HepG2 (cell line): ENCODE measurements around the gene POGLUT2. TPM values are rescaled to one million over a fixed set of nuclear protein-coding genes. Genes with fewer than 3 reads are reported as not detected.

Experiments
- EHMT2 ChIP-seq: fragments of 200-600 bp; sonication (generic); IDR thresholded peaks from 2 replicates; pipeline ENCODE4 v1.7.0; 2017; ENCODE audit warnings: antibody characterized with exemption, low read depth, low read length, borderline replicate concordance
- MATR3 ChIP-seq: sonication (generic); formaldehyde crosslinking; IDR thresholded peaks from 2 replicates; pipeline ENCODE4 v1.4.0; 2020; ENCODE audit warnings: missing genetic modification reagents
- MTF2 ChIP-seq: sonication (generic); formaldehyde crosslinking; IDR thresholded peaks from 2 replicates; pipeline ENCODE4 v1.5.0; 2020; ENCODE audit warnings: missing genetic modification reagents, borderline replicate concordance
- NFKBIZ ChIP-seq: IDR thresholded peaks from 2 replicates; pipeline ENCODE4 v1.6.1; 2018; ENCODE audit warnings: missing genetic modification reagents, missing compliant biosample characterization
- POGK ChIP-seq: sonication (generic); formaldehyde crosslinking; conservative IDR thresholded peaks from 2 replicates; pipeline ENCODE4 v1.8.0; 2022; ENCODE audit warnings: mild to moderate bottlenecking, moderate library complexity, missing genetic modification reagents
- PRDM10 ChIP-seq: sonication (generic); formaldehyde crosslinking; IDR thresholded peaks from 2 replicates; pipeline ENCODE4 v1.4.0; 2020; ENCODE audit warnings: low read depth, missing genetic modification reagents
- RXRA ChIP-seq: sonication (generic); formaldehyde crosslinking; IDR thresholded peaks from 2 replicates; pipeline ENCODE4 v1.5.1; 2020; ENCODE audit warnings: missing genetic modification reagents
- SAP130 ChIP-seq: IDR thresholded peaks from 2 replicates; pipeline ENCODE4 v1.6.1; 2016; ENCODE audit warnings: low read depth
- YEATS2 ChIP-seq: sonication (generic); formaldehyde crosslinking; IDR thresholded peaks from 2 replicates; pipeline ENCODE4 v1.4.0; 2020; ENCODE audit warnings: missing genetic modification reagents, borderline replicate concordance
- YEATS4 ChIP-seq: sonication (generic); formaldehyde crosslinking; IDR thresholded peaks from 2 replicates; pipeline ENCODE4 v1.4.0; 2020; ENCODE audit warnings: missing genetic modification reagents, borderline replicate concordance
- ZBTB39 ChIP-seq: sonication (generic); formaldehyde crosslinking; IDR thresholded peaks from 2 replicates; pipeline ENCODE4 v1.5.0; 2020; ENCODE audit warnings: missing genetic modification reagents
- ZNF12 ChIP-seq: sonication (generic); formaldehyde crosslinking; IDR thresholded peaks from 2 replicates; pipeline ENCODE4 v1.5.0; 2020; ENCODE audit warnings: missing genetic modification reagents
- ZNF160 ChIP-seq: sonication (generic); formaldehyde crosslinking; IDR thresholded peaks from 2 replicates; pipeline ENCODE4 v1.8.0; 2022; ENCODE audit warnings: mild to moderate bottlenecking, inconsistent platforms, missing genetic modification reagents
- ZNF205 ChIP-seq: IDR thresholded peaks from 2 replicates; pipeline ENCODE4 v1.6.1; 2018; ENCODE audit warnings: missing biosample characterization, missing genetic modification reagents
- ZNF263 ChIP-seq: sonication (generic); formaldehyde crosslinking; IDR thresholded peaks from 2 replicates; pipeline ENCODE4 v1.4.0; 2020; ENCODE audit warnings: missing genetic modification reagents
- ZNF34 ChIP-seq: sonication (generic); formaldehyde crosslinking; IDR thresholded peaks from 2 replicates; pipeline ENCODE4 v1.4.0; 2020; ENCODE audit warnings: mild to moderate bottlenecking, missing genetic modification reagents, borderline replicate concordance
- ZNF530 ChIP-seq: sonication (generic); formaldehyde crosslinking; IDR thresholded peaks from 2 replicates; pipeline ENCODE4 v1.5.0; 2020; ENCODE audit warnings: low read depth, mild to moderate bottlenecking, missing genetic modification reagents
- ZNF615 ChIP-seq: sonication (generic); formaldehyde crosslinking; IDR thresholded peaks from 2 replicates; pipeline ENCODE4 v1.5.0; 2020; ENCODE audit warnings: mild to moderate bottlenecking, missing genetic modification reagents, borderline replicate concordance
- ZNF740 ChIP-seq: sonication (generic); formaldehyde crosslinking; IDR thresholded peaks from 2 replicates; pipeline ENCODE4 v1.4.0; 2020; ENCODE audit warnings: missing genetic modification reagents
- polyA plus RNA-seq, 8 experiments: library from polyadenylated mRNA; depleted of rRNA in 3 of 8; stranded (reverse) in 7 of 8; unstranded in 1 of 8; fragments of >200 nt; fragmentation: Illumina TruSeq in 4 of 8; extraction: Trizol in 4 of 8; gene quantifications; 2 replicates each; pipeline versions ENCODE4 v1.2.1 to v1.2.3, GENCODE V29; 2011 to 2016; ENCODE audit warnings: low read depth in 4 of 8, missing spikeins in 1 of 8, mixed read lengths in 1 of 8; ENCODE audit not compliant: insufficient read depth in 1 of 8
- total RNA-seq, 5 experiments: library from RNA; depleted of rRNA; stranded (reverse); fragments of >200 nt; fragmentation: Illumina TruSeq; extraction: Trizol; gene quantifications; 2 replicates each; pipeline ENCODE4 v1.2.3, GENCODE V29; 2016; ENCODE audit warnings: low read depth in 1 of 5
- TF ChIP-seq, protein P1 (sequence below): IDR thresholded peaks from 2 replicates; pipeline ENCODE4 v1.6.1; 2016; ENCODE audit warnings: low read depth

POGLUT2 gene
- total and polyA plus RNA-seq, 2 of the 13 experiments (the other 11 are each of a cell fraction or from before 2014, with no cell fraction given) = 18.0 to 26.1 TPM

- TF ChIP-seq POGK (CRISPR knock-in tag) = peak; percentile 95
- no peak for TF ChIP-seq ZNF34
- peak; percentile 72; the same call in 1 of the 2 replicates for TF ChIP-seq ZNF740 (CRISPR knock-in tag)
- TF ChIP-seq NFKBIZ = 0 out of 2 replicates have a peak, but pooled peaks have one; percentile 83
- peak; percentile 98 for TF ChIP-seq YEATS2 (CRISPR knock-in tag)
- TF ChIP-seq ZNF530 (CRISPR knock-in tag) = no peak
- peak; percentile 96 for TF ChIP-seq PRDM10 (CRISPR knock-in tag)
- TF ChIP-seq, protein P1, sequence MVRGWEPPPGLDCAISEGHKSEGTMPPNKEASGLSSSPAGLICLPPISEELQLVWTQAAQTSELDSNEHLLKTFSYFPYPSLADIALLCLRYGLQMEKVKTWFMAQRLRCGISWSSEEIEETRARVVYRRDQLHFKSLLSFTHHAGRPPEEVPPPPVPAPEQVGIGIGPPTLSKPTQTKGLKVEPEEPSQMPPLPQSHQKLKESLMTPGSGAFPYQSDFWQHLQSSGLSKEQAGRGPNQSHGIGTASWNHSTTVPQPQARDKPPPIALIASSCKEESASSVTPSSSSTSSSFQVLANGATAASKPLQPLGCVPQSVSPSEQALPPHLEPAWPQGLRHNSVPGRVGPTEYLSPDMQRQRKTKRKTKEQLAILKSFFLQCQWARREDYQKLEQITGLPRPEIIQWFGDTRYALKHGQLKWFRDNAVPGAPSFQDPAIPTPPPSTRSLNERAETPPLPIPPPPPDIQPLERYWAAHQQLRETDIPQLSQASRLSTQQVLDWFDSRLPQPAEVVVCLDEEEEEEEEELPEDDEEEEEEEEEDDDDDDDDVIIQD (CRISPR knock-in tag) = 0 out of 2 replicates have a peak, but pooled peaks have one; percentile 41
- peak; percentile 97 for TF ChIP-seq YEATS4 (CRISPR knock-in tag)
- no peak for TF ChIP-seq EHMT2
- TF ChIP-seq ZBTB39 (CRISPR knock-in tag) = no peak; the same call in 1 of the 2 replicates
- no peak for TF ChIP-seq MATR3 (CRISPR knock-in tag)
- TF ChIP-seq ZNF205 (CRISPR knock-in tag) = peak; percentile 80; the same call in 1 of the 2 replicates
- TF ChIP-seq MTF2 (CRISPR knock-in tag) = peak; percentile 71; the same call in 1 of the 2 replicates
- peak; percentile 97 for TF ChIP-seq SAP130 (CRISPR knock-in tag)
- TF ChIP-seq ZNF263 (CRISPR knock-in tag) = peak; percentile 58; the same call in 1 of the 2 replicates
- TF ChIP-seq RXRA (CRISPR knock-in tag) = peak; percentile 77
- no peak for TF ChIP-seq ZNF615 (CRISPR knock-in tag)
- TF ChIP-seq ZNF12 = 0 out of 2 replicates have a peak, but pooled peaks have one; percentile 10
- peak; percentile 92 for TF ChIP-seq ZNF160 (CRISPR knock-in tag)
Observed at GRCh38 chr13:102845630-102846260, 47.0 kb upstream of the POGLUT2 start, which contains the start of gene ERCC5 (continued).
